ENCODE data around the gene NLK.

GRCh38 chr17:28076144-28076543 lies 33.7 kb downstream of the NLK start:
- TF ChIP-seq POLR2A (IDR thresholded peaks at IDR 0.05) = no peak
- TF ChIP-seq CTCF (IDR thresholded peaks at IDR 0.05) = no peak
- no peak for TF ChIP-seq POLR2AphosphoS5 (IDR thresholded peaks at IDR 0.05)

All from suprapubic skin (tissue), 4 donors.